ENCODE data around the gene GPSM1. TPM values are rescaled to one million over a fixed set of nuclear protein-coding genes. Genes with fewer than 3 reads are reported as not detected.

GPSM1 gene
- total and polyA plus RNA-seq, 9 of the 15 experiments (the other 6 are each of a cell fraction or from before 2014, with no cell fraction given) = 0.04 to 14.2 (median 3.1) TPM

GRCh38 chr9:136339173-136339957 lies 12.0 kb downstream of the GPSM1 start (continued):
- TF ChIP-seq, protein P1, sequence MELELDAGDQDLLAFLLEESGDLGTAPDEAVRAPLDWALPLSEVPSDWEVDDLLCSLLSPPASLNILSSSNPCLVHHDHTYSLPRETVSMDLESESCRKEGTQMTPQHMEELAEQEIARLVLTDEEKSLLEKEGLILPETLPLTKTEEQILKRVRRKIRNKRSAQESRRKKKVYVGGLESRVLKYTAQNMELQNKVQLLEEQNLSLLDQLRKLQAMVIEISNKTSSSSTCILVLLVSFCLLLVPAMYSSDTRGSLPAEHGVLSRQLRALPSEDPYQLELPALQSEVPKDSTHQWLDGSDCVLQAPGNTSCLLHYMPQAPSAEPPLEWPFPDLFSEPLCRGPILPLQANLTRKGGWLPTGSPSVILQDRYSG (tag; conservative IDR thresholded peaks at IDR 0.05; ENCODE audit: low read depth) = no peak
- TF ChIP-seq ATF1 (CRISPR knock-in tag; IDR thresholded peaks at IDR 0.05) = no peak
- TF ChIP-seq ATF1 (tag; IDR thresholded peaks at IDR 0.05) = no peak
- TF ChIP-seq STAT5B (CRISPR knock-in tag; IDR thresholded peaks at IDR 0.05) = no peak
- TF ChIP-seq ZNF398 (CRISPR knock-in tag; IDR thresholded peaks at IDR 0.05) = no peak
- TF ChIP-seq NFYB (IDR thresholded peaks at IDR 0.05; ENCODE audit: extremely low read depth, insufficient read length) = no peak
- no peak for TF ChIP-seq ZNF407 (IDR thresholded peaks at IDR 0.05; ENCODE audit: low read depth)
- no peak for TF ChIP-seq POLR2AphosphoS5 (IDR thresholded peaks at IDR 0.05; ENCODE audit: control insufficient read depth, insufficient read depth, low read depth, low read length)
- TF ChIP-seq PURB (CRISPR knock-in tag; IDR thresholded peaks at IDR 0.05; ENCODE audit: low read depth) = no peak
- 0 out of 2 replicates have a peak, but pooled peaks have one; percentile 39 for TF ChIP-seq POLR2G (IDR thresholded peaks at IDR 0.05; ENCODE audit: low read depth, low read length)
- no peak for TF ChIP-seq RFX7 (CRISPR knock-in tag; IDR thresholded peaks at IDR 0.05)
- no peak for TF ChIP-seq PHTF2 (CRISPR knock-in tag; IDR thresholded peaks at IDR 0.05)
- TF ChIP-seq XRCC5 (IDR thresholded peaks at IDR 0.05; ENCODE audit: low read depth, low read length) = peak; percentile 54; the same call in 1 of the 2 replicates
- no peak for TF ChIP-seq ZNF583 (CRISPR knock-in tag; IDR thresholded peaks at IDR 0.05)
- no peak for TF ChIP-seq ZNF23 (CRISPR knock-in tag; IDR thresholded peaks at IDR 0.05)

Measured in K562 (cell line).